Measurements from ENCODE around the gene NIBAN1.

The NIBAN1 gene

GRCh38 chr1:184982002-184982954 lies 8.0 kb upstream of the NIBAN1 start:
- no peak for TF ChIP-seq EZH2phosphoT487 (IDR thresholded peaks at IDR 0.05; ENCODE audit: borderline replicate concordance)
- peak; percentile 98 for TF ChIP-seq CTCF (conservative IDR thresholded peaks at IDR 0.05; ENCODE audit: low read length)
- no peak overlapping the region for H3K4me3 ChIP-seq (ENCODE audit: low read length, poor library complexity, severe bottlenecking)
- no peaks in the 10 kb centered on the region for H3K36me3 ChIP-seq (ENCODE audit: insufficient read depth, low read length)
- peak overlapping the region; percentile 66; the same call in 1 of the 2 replicates for H2AFZ ChIP-seq (ENCODE audit: low read length)
- H3K4me2 ChIP-seq (ENCODE audit: low read depth, low read length, poor library complexity, severe bottlenecking), result peak overlapping the region; percentile 23
- no peaks in the 10 kb centered on the region for H3K9me3 ChIP-seq (ENCODE audit: insufficient read depth, low read depth, low read length)
- no peaks in the 10 kb centered on the region for H4K20me1 ChIP-seq (ENCODE audit: insufficient read depth, low read length, poor library complexity, severe bottlenecking)
- no peaks in the 10 kb centered on the region for H3K79me2 ChIP-seq (ENCODE audit: insufficient read depth, low read length)
- H3K4me1 ChIP-seq (ENCODE audit: insufficient read depth, low read length, poor library complexity, severe bottlenecking), result peaks cover 4% of the 10 kb centered on the region
- H3K27me3 ChIP-seq (ENCODE audit: insufficient read depth, low read length, poor library complexity, severe bottlenecking), result no peaks in the 10 kb centered on the region
- H3F3A ChIP-seq (ENCODE audit: low read depth), result no peaks in the 10 kb centered on the region
- H3K9me2 ChIP-seq (replicated peaks; ENCODE audit: low read depth, low read length), result no peaks in the 10 kb centered on the region
- H3K9ac ChIP-seq (ENCODE audit: low read depth, low read length, poor library complexity, severe bottlenecking), result no peak overlapping the region

GRCh38 chr1:184980726-184981125 lies 6.4 kb upstream of the NIBAN1 start:
- no peaks in the 10 kb centered on the region for H3K9me2 ChIP-seq (replicated peaks; ENCODE audit: low read depth, low read length)
- H3K4me3 ChIP-seq (ENCODE audit: low read length, poor library complexity, severe bottlenecking), result no peak overlapping the region
- H4K20me1 ChIP-seq (ENCODE audit: insufficient read depth, low read length, poor library complexity, severe bottlenecking), result no peaks in the 10 kb centered on the region
- TF ChIP-seq CTCF (conservative IDR thresholded peaks at IDR 0.05; ENCODE audit: low read length) (no peak), EZH2phosphoT487 (IDR thresholded peaks at IDR 0.05; ENCODE audit: borderline replicate concordance) (no peak)
- no peak overlapping the region for H2AFZ ChIP-seq (ENCODE audit: low read length)
- H3K9ac ChIP-seq (ENCODE audit: low read depth, low read length, poor library complexity, severe bottlenecking), result no peak overlapping the region
- H3K9me3 ChIP-seq (ENCODE audit: insufficient read depth, low read depth, low read length), result no peaks in the 10 kb centered on the region
- H3K4me2 ChIP-seq (ENCODE audit: low read depth, low read length, poor library complexity, severe bottlenecking), result no peak overlapping the region
- H3K36me3 ChIP-seq (ENCODE audit: insufficient read depth, low read length), result no peaks in the 10 kb centered on the region
- H3K27me3 ChIP-seq (ENCODE audit: insufficient read depth, low read length, poor library complexity, severe bottlenecking), result peaks cover 11% of the 10 kb centered on the region
- no peaks in the 10 kb centered on the region for H3F3A ChIP-seq (ENCODE audit: low read depth)
- peaks cover 4% of the 10 kb centered on the region for H3K4me1 ChIP-seq (ENCODE audit: insufficient read depth, low read length, poor library complexity, severe bottlenecking)
- no peaks in the 10 kb centered on the region for H3K79me2 ChIP-seq (ENCODE audit: insufficient read depth, low read length)

GRCh38 chr1:184975208-184975870 lies 1.0 kb upstream of the NIBAN1 start:
- no peak for TF ChIP-seq EZH2phosphoT487 (IDR thresholded peaks at IDR 0.05; ENCODE audit: borderline replicate concordance)
- TF ChIP-seq CTCF (conservative IDR thresholded peaks at IDR 0.05; ENCODE audit: low read length), result no peak
- Histone ChIP-seq H3K4me3 (ENCODE audit: low read length, poor library complexity, severe bottlenecking) (no peak overlapping the region), H3K9me3 (ENCODE audit: insufficient read depth, low read depth, low read length) (no peaks in the 10 kb centered on the region), H3F3A (ENCODE audit: low read depth) (no peaks in the 10 kb centered on the region), H4K20me1 (ENCODE audit: insufficient read depth, low read length, poor library complexity, severe bottlenecking) (no peaks in the 10 kb centered on the region), H3K36me3 (ENCODE audit: insufficient read depth, low read length) (no peaks in the 10 kb centered on the region), H3K79me2 (ENCODE audit: insufficient read depth, low read length) (no peaks in the 10 kb centered on the region), H3K4me1 (ENCODE audit: insufficient read depth, low read length, poor library complexity, severe bottlenecking) (peaks cover 15% of the 10 kb centered on the region), H3K27me3 (ENCODE audit: insufficient read depth, low read length, poor library complexity, severe bottlenecking) (peaks cover 52% of the 10 kb centered on the region), H2AFZ (ENCODE audit: low read length) (no peak overlapping the region), H3K9me2 (replicated peaks; ENCODE audit: low read depth, low read length) (no peaks in the 10 kb centered on the region), H3K9ac (ENCODE audit: low read depth, low read length, poor library complexity, severe bottlenecking) (no peak overlapping the region), H3K4me2 (ENCODE audit: low read depth, low read length, poor library complexity, severe bottlenecking) (no peak overlapping the region)

Measured in Loucy (cell line).